Common myeloid progenitor, CD34-positive (primary cell): Measurements from ENCODE around the gene CEP164.

Experiments used
- CTCF ChIA-PET: fragments of 350-600 bp; sonication (Branson Sonifier 250); formaldehyde crosslinking; loops from one replicate; lab custom pipeline; 2021; ENCODE audit warnings: antibody characterized with exemption; lab: Charles Lee
- POLR2A ChIA-PET: fragments of 350-600 bp; sonication (Branson Sonifier 250); formaldehyde crosslinking; loops from one replicate; lab custom pipeline; 2021; ENCODE audit warnings: antibody characterized with exemption; lab: Charles Lee
- DNase-seq, 3 donors: peaks; one replicate each; pipeline versions ENCODE4 v3.0.0 to v3.0.0-alpha.2; 2013
- H3K27ac ChIP-seq, 2 experiments: 1 replicate in 1 of 2; 2 replicates in 1 of 2; pipeline ENCODE4 v1.7.0; 2013; ENCODE audit warnings: inconsistent platforms in 2 of 2, low read length in 2 of 2, mild to moderate bottlenecking in 2 of 2, low read depth in 1 of 2, moderate library complexity in 1 of 2; ENCODE audit not compliant: severe bottlenecking in 2 of 2, insufficient read depth in 1 of 2, poor library complexity in 1 of 2
- H3K27me3 ChIP-seq, 5 experiments: replicated peaks in 2 of 5; 1 replicate in 3 of 5; 2 replicates in 2 of 5; pipeline versions ENCODE4 v1.6.1 to v1.7.0; 2013; ENCODE audit warnings: low read length in 4 of 5, mild to moderate bottlenecking in 2 of 5, moderate library complexity in 2 of 5, inconsistent platforms in 1 of 5; ENCODE audit not compliant: insufficient read depth in 5 of 5, control insufficient read depth in 4 of 5
- H3K36me3 ChIP-seq, 4 experiments: 1 replicate in 2 of 4; 2 replicates in 2 of 4; pipeline versions ENCODE4 v1.6.1 to v1.7.0; 2013; ENCODE audit warnings: low read length in 3 of 4, control low read depth in 1 of 4, mild to moderate bottlenecking in 1 of 4; ENCODE audit not compliant: control insufficient read depth in 4 of 4, insufficient read depth in 4 of 4
- H3K4me1 ChIP-seq, 4 experiments: 1 replicate in 3 of 4; 2 replicates in 1 of 4; pipeline versions ENCODE4 v1.6.1 to v1.7.1; 2013; ENCODE audit warnings: low read length in 3 of 4, mild to moderate bottlenecking in 3 of 4, control low read depth in 1 of 4, inconsistent platforms in 1 of 4, moderate library complexity in 1 of 4; ENCODE audit not compliant: control insufficient read depth in 4 of 4, insufficient read depth in 4 of 4; ENCODE audit errors: control extremely low read depth in 1 of 4
- H3K4me3 ChIP-seq, 7 experiments: 1 replicate in 4 of 7; 2 replicates in 3 of 7; pipeline versions ENCODE4 v1.5.1 to v1.7.0; 2013; ENCODE audit warnings: mild to moderate bottlenecking in 7 of 7, low read length in 6 of 7, moderate library complexity in 6 of 7, inconsistent platforms in 2 of 7, low read depth in 2 of 7, control low read depth in 1 of 7; ENCODE audit not compliant: insufficient read depth in 4 of 7, control insufficient read depth in 1 of 7; ENCODE audit errors: extremely low read depth in 1 of 7
- H3K9me3 ChIP-seq, 5 experiments: 1 replicate in 4 of 5; 2 replicates in 1 of 5; pipeline versions ENCODE4 v1.6.1 to v1.7.1; 2013; ENCODE audit warnings: low read length in 4 of 5, mild to moderate bottlenecking in 2 of 5, inconsistent platforms in 1 of 5, low read depth in 1 of 5, moderate library complexity in 1 of 5; ENCODE audit not compliant: control insufficient read depth in 4 of 5, insufficient read depth in 2 of 5; ENCODE audit errors: control extremely low read depth in 1 of 5
- WGBS: methylation state at CpG from one replicate; pipeline ENCODE4 v1.1.5; 2013; ENCODE audit not compliant: insufficient coverage; 5-methylcytosine and 5-hydroxymethylcytosine counted together

Gene CEP164

DNA sequence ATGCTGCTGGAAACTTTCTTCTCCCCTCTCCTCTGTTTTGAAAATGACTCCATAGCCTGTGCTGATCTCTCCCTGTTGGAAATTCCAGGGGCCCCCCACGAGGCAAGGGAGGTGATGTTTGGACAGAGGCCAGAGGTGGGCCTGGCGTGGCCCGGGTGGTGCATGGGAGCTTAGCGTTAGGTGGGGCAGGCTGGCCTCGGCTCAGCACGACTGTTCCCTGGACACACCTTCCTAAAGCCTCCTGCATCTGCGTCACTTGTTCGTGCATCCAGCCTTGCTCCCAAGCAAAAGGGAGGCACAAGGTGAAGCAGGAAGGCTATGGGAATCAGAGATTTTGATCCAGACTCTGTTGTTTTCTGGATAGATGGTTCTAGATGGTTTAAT is 135.2 kb downstream of the CEP164 start:
- CTCF ChIA-PET = no interaction called here

More for the DNA sequence above, 135.2 kb downstream of the CEP164 start:
- Histone ChIP-seq H3K27ac (no peak overlapping the region), H3K36me3 (no peaks in the 10 kb centered on the region), H3K4me1 (no peaks in the 10 kb centered on the region), H3K9me3 (no peaks in the 10 kb centered on the region), H3K4me3 (no peak overlapping the region), H3K27me3 (peaks cover 0 to 3% (median 0%) of the 10 kb centered on the region in 5 experiments)
- DNase-seq = no peak
- POLR2A ChIA-PET = no interaction called here
- 91% methylated on average over 4 of the region's 8 CpGs for WGBS
